ENCODE data around the gene TMEM141.
"Not testable (repeated sequence)": the region's sequence is repeated elsewhere in the genome, so short reads cannot be mapped to it uniquely, and the experiment has no call there.

Gene TMEM141

DNA sequence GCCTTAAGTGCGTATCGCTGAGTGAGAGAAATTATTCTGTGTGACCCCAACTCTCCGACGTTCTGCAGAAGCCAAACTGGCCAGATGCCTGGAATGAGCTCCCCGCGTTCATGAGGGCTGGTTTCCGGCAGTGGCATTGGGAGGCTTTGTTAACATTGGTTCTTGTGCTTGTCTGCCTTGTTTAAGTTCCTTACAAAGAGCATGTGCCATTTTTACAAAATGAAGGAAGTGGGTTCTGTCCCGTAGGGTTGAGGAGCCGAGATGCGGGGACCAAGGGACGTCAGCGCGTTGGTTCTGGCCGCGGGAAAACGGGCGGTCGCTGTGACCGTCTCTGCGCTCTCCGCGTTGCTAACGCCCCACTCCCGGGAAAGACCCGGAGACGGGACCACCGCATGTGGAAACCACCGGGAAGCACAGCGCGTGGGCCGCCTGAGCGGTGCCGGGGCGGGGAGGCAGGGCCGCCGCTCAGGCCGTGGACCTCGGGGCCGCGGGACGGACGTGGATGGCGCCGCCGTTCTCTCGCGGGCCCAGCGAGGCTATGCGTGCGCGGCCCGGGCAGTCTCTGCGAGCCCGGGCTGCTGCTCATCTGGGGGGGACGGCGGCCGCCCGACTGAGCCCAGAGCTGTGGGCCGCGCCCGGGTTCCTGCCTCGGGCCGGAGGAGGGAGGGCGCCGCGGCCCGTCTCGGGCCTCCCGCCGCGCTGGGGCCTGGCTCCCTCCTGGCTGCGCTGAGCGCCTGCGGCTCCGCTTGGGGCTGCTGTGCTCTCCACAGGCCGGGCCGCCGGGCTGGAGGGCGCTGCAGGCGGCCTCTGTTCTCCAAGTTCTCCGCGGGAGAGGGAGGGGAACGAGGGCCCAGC lies 30.1 kb downstream of the TMEM141 start:
- DNase-seq: no peak

DNA sequence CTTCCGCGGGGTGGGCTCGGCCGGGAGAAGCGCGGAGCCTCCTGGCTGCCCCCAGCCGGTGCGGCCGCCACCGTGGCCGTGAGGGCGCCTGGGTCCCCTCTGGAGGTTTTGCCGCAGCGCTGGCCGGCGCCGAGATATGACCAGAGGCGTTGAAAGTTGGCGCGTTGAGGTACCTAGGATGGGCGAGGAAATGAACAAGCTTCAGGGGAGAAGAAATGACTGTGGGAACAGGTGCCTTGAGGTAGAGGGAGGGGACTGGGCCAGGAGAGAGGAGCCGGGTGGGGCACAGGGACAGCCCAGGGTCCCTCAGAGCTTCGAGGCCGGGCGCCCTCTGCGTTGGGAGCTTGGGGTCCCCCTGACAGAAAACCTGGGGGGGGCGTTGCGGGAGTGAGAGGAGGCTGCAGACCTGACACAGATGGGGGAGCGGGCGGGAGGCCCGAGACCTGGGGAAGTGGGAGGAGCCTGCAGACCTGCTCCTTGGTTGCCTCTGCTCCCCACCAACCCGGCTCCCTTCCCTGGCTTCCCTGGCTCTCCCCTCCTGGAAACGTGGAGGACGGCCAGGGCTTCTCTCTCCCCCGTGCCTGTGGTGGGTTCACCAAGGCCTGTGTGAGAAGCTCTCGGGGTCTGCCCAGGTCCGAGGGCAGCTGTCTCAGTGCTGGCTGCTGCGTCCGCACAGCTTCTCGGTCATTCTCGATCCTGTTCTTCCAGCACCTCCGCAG lies 30.8 kb downstream of the TMEM141 start:
- no peak for DNase-seq

DNA sequence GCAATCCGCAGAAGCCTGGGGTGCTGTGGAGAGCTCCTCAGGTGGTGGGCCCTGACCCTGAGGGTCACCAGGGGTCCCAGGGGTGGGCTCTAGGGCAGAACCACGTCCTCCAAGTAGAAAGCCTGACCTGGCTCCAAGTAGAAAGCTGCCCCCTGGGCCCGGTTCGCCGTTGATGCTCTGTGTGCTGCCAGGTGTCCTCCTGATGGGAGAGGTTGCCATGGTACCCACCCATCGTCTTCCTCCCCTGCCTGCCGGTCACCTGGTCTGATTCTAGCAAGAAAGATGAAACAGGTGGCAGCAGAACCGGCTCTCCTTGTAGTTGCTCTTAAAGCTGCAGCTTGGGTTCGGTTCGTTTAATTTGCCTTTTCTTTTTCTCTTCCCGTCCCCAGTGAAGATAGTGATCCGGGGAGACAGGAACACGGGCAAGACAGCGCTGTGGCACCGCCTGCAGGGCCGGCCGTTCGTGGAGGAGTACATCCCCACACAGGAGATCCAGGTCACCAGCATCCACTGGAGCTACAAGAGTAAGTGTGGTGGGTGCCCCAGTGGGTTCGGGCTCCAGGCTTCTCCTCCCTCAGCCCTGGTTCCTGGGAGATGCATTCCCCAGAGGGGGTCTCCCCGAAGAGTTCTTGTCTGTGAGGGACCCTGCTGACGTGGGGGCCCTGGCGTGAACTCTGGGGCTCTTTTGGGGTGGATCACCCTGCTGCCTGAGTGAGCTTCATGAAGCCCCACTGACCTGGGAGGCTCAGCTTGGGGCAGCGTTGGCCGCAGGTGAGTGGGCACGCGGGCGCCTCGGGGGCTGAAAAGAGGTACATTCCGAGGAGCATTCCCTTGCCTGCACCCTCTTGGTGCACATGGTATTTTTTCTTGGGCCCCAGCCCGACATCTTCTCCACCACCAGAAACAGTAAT lies 32.2 kb downstream of the TMEM141 start:
- DNase-seq: no peak

DNA sequence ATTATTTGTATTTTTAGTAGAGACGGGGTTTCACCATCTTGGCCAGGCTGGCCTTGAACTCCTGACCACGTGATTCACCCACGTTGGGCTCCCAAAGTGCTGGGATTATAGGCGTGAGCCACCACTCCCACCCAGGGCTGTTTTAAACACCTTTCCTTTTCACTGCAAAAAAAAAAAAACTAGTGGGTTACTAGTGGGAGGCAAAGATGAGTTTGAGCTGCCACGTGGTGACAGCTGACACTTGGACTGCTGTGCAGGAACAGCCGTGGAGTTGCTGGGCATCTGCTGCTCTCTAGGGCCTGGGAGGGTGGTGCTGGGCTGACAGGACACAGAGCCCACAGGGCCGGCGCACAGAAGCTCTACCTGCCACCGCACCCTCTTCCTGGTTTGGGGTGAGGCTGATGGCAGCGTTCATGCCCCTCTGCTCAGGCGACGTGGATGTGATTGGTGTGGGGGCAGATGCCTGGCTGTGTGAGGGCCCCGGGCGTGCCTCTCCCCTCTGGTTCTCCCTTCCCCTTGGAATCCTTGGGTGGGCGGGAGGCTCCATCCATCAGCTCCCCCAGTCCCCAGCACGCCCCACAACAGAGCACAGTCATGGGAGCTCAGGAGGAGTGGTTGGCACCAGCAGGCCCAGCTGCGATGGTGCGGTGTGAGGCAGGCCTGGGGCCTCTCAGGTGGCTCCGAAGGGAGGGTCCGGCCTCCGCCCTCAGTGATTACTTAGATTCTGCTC lies 33.5 kb downstream of the TMEM141 start:
- DNase-seq: no peak

DNA sequence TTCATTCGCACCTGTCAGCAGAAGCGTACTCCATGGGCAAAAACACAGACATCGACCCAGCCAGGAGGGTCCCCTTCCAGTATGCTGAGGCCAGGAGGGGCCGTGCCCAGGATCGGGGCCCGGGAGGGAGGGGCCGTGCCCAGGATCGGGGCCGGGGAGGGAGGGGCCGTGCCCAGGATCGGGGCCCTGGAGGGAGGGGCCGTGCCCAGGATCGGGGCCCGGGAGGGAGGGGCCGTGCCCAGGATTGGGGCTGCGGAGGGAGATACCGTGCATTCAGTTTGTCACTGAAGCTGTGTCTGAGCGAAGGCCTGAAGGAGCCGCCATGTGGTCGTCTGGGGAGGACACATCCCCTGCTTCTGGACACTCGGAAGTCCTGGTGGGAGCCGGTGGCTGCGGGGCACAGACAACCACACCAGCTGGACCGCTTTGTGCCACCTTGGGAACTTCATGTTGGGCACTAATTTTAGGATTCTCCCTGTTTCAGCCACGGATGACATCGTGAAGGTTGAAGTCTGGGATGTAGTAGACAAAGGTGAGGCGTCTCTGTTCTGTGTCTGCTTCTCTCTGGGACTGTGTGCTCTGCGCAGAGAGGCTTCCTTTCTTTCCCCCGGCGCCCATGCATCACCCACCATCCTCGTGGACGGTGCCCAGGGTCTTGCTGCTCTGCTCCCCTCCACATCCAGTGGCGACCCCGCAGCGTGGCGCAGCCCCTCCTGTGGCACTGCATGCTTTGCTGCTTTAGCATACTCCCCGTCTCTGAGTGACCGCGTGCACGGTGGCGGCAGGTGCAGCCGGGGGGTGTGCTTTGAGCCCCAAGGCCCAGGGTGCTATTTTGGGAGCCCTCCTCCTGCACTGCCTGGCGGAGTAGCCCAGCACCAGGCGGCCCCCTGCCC lies 34.4 kb downstream of the TMEM141 start:
- no peak for DNase-seq

DNA sequence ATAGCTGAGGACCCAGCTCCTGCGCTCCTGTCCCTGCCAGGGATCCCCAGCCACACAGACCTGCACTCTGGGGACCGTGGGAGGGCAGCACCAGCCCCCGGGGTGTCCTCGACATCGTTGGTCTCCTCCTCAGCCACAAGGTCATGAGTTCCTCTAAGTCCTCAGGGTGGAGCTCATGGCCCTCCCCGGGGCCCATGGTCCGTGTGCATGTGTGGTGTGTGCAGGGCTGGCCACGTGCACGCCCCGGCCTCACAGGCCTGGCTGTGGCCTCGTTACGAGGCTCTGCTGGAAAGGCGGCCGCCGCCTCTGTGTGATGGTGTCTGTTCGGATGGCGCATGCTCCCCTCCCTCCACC lies 35.0 kb downstream of the TMEM141 start:
- DNase-seq: no peak

DNA sequence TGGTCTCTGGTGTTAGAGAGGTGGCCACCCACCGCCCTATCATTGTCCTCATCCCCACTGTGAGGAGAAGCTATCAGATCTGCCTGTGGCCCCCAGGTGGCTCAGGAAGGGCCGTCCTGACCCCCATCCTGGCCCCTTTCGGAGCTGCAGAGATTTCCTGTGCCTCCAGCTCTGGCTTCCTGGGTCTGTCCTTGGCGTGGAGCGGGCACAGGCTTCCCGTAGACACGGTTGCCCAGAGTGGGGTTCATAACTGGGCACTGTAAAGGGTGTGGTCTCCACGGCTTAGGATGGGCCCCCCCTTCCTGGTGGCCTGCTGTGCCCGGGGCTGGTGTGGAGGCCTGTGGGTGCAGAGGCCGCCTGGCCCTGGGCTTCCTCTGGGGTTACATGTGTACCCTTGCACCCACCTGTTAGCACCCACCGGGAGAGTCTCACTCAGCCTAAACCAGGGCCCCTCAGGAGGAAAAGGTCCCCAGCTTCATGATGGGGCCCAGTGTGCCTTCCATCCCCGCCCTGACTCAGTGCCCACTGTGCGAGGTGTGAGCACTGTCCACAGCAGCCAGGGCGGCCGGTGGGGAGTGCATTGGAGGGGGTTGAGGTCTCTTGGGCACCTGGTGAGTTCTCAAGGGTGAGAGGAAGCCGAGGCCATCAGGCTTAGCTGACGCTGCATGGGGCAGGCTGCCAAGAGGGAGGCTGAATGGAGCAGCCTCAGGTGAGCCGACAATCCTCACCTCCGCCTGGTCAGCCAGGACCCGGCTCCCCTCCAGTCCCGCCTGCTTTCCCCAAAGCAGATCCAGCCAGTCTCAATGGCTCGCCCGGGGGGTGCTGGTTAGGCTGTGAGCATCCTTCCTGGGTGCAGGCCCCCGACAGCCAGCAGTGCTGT lies 35.8 kb downstream of the TMEM141 start:
- DNase-seq: no peak

DNA sequence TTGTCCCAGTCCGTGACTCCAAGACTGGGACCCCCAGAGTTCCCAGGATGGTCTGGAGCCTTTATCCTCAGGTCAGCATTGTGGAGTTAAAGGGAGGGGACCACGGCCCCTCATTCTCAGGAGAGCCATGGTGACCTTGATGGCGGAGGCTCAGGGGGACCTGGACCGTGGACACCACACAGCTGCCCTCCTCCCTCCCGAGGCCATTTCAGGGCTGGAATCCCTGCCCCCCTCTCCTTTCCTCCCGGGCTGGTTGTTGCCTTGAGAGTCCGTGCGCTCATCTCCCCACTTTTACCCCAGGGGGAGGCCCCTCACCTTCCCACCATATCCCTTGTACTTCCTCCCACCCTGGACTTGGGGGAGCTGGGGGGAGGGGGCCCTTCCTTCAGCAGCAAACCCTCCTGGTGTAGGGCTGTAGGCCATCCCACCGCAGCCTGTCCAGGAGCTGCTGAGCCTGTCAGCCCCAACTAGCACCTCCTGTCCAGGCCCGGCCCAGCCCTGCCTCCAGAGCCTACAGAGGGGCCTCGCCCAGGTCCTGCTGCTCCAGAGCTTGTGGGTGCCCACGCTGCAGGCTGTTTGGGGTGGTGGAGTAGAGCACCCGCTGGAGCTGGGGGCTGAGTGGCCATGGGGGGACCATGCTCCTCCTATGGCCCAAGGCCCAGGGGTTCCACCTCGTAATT lies 36.8 kb downstream of the TMEM141 start:
- no peak for DNase-seq

DNA sequence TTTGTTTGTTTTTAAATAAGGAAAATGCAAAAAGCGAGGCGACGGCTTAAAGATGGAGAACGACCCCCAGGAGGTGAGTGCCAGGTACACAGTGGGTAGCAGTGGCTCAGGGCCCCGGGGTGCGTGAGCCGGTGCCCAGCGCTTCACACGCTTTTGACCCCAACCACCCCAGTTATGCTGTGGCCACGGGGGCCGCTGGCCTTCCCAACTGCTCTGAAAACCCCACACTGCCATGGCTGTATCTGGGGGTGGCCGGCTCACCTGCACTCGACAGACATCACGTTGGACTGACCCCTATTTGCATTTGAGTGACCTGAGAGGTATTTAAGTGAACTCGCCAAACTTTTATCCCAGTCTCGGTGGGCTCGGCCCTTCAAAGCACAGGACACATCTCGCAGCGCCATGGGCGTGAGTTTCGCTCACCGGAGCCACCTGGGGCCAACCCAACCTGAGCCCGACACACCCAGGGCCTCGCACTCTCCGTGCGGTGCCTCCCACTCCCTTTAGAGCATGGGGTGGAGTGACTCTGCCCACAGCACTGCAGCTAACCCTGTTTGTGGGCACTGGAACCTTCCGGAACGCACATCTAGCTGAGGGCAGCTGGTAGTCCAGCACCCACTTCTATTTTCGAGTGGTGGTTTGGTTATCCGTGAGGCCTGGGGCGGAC lies 37.5 kb downstream of the TMEM141 start:
- DNase-seq: no peak

DNA sequence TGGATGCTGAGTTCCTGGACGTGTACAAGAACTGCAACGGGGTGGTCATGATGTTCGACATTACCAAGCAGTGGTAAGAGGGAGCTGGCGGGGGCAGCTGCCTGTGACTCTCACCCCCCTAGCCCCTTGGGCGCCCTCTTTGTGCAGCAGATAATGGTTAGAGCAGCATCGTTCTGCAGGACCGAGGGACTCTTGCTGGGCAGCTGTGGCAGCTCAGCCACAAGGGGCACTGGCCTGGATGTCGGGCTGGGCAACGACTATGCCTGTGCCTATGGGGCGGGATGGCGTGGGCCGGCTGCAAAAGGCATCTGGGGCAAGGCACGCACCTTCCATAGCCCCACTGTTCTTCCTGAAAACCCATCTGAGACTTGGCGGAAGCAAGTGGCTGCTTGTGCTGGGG lies 38.3 kb downstream of the TMEM141 start:
- DNase-seq: no peak

DNA sequence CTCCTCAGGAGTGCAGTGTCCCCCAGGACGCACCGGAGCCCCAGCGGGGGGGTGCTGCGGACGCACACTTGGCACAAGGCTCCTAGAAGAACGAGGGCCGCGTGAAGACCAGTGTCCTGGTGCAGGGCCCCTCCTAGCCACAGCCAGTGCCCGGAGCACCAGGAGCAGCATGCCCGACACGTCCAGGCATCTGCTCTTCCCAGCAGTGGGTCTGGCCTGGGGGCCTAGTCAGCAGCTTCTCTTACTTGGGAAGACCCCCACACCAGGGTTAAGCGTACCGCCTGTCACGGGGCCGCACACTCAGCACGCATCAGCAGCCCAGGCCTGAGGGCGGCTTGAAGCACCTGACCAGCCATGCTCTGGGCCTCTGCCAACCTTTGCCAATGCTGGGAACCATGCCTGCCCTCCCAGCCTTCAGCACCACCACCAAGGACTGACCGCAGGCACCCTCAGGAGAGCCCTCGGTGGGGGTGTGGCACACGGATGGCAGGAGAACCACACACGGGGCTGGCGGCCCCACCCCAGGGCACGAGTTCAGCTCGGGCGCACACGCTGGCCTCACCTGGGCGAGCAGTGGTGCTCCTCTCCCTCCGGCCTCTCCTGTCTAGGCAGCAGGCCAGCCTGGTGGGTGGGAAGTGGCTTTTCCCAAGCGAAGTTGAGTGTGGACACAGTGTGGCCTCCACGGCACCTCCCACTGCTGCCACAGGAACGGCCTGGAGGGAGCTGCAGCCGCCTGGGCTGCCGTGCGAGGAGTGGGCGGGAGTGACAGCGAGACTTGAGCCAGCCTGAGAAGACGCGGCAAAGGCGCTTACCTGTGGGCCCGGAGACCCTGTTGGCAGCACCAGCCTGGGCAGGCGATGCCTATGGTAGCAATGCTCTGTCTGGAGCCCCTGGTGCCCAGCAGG lies 39.1 kb downstream of the TMEM141 start:
- no peak for DNase-seq

DNA sequence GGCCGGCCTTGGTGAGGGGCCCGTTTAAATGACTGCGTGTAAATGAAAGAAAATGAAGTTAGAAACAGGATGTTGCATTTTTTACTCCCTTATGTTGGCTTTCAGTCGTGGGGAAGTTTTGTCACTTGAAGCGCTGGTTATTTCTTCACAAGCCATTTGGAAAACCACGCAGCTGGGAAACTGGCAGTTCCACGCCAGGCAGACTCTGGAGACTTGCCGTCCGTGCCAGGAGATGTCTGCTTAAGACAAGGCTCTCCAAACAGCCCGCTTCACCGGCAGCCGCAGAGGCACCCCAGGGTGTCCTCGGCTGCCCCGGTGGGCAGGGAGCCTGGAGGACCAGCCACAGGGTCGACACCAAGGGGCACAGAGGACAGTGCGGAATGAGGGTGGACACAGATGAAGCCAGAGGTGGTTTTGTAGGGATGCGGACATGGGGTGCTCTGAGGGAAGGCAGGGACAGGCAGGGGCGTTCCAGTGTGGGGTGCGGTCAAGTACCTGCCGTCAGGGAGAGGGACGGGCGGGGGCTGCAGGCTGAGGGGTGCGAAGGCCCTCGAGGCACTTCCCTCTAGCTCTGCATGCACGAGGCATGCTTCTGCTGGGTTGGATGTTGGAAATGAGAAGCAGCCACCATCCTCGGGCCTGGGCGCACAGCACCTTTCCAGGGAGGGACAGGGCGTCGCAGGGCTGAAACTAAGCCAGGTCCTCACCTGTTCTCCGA lies 40.0 kb downstream of the TMEM141 start:
- no peak for DNase-seq

DNA sequence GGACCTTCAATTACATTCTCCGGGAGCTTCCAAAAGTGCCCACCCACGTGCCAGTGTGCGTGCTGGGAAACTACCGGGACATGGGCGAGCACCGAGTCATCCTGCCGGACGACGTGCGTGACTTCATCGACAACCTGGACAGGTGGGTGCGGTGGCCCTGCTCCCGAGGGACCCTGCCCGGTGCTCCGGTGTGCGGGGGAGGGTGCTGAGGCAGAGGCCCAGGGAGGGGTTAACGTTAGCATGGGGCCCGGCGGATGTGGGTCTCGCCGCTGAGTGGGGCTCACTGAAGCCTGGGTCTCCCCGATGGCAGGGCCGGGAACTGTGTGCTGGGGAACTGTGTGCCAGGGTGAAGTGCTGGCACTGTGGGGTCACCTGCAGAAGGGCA lies 40.6 kb downstream of the TMEM141 start:
- DNase-seq: no peak

DNA sequence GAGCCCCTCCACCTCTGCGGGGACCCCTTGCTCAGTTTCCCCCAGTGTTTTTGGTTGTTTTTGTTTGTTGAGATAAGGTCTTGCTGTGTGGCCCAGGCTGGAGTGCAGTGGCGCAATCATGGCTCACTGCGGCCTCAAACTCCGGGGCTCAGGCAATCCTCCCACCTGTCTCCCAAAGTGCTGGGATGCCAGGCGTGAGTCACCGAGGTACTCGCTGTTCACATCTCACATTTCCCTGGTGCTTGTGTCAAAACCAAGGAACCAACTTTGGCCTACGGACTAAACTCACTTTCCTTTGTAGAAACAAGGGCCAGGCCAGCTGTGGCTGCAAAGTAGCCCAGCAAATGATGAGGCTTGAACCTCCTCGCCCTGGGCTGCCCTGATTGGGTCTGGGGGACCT lies 41.4 kb downstream of the TMEM141 start:
- DNase-seq: no peak

DNA sequence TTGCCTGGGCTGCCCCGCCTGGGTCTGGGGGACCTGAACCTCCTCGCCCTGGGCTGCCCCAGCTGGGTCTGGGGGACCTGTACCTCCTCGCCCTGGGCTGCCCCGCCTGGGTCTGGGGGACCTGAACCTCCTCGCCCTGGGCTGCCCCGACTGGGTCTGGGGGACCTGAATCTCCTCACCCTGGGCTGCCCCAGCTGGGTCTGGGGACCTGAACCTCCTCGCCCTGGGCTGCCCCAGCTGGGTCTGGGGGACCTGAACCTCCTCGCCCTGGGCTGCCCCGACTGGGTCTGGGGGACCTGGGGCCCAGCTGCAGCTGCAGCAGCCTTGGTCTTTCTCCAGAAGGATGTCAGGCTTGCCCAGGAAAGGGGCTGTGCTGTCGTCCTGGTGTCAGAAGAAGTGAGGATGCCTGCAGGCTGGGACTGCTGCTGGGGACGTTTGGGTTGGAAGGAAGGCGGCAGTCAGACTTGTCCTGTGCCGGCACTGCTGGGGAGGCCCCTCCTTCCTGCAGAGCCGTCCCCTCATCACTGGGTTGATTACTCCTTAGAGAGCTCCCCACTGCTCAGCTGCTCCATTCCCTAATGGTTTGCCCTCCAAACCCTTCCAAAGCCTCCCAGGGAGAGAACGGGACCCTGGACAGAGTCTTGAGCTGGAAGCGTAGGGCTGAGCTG lies 42.4 kb downstream of the TMEM141 start:
- DNase-seq: not testable (repeated sequence)

DNA sequence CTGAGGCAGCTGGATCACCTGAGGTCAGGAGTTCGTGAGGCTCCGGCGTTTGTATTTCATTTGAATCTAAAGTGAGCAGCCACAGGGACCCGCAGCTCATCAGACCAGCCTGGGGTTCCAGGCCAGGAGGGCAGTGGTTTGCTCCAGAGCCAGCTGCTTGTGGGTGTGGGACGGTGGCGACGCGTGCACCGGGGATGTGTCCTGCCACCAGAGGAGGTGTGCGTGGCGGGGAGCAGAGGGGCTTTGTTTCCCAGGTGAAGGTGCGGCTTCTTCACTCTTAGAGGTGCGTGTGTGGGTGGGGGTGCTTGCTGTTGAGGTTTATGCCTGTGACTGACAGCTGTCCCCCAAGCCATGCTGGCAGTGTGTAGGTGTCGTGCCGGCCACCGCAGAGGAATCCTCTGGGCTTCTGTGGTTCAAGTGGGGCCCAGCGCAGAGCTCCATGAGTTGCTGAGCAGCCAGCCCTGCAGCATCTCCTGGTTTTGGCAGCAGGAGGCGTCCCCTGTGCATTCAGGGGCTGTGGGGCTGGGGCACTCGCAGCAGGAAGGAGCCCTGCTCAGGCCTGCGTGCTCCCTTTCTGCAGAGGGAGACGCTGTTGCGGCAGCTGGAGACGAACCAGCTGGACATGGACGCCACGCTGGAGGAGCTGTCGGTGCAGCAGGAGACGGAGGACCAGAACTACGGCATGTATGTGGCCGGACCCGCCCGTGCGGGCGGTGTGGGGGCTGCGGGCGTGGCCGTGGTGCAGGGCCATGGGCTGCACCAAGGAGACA lies 44.2 kb downstream of the TMEM141 start:
- DNase-seq: no peak
